ENCODE measurements around the gene HSPE1.
"Not testable (repeated sequence)": the region's sequence is repeated elsewhere in the genome, so short reads cannot be mapped to it uniquely, and the experiment has no call there.

Gene HSPE1

GRCh38 chr2:197499594-197500502 is at the start of gene HSPE1, which contains the start of gene HSPD1:
TSS of gene HSPE1 (plus strand) at chr2:197500379. CDS start at chr2:197500437, 58 bp downstream.
TSS of gene HSPD1 (minus strand) at chr2:197499840. CDS start at chr2:197498848, 992 bp downstream.
- DNase-seq, result peak; percentile 95

GRCh38 chr2:197450465-197450864 is 49.7 kb upstream of the HSPE1 start:
- peak; percentile 42 for DNase-seq

- not testable (repeated sequence) for DNase-seq
Observed at GRCh38 chr2:197450935-197451358, 49.2 kb upstream of the HSPE1 start.

- no peak for DNase-seq
Observed at GRCh38 chr2:197452754-197453122, 47.4 kb upstream of the HSPE1 start.

GRCh38 chr2:197453123-197453913 is 46.9 kb upstream of the HSPE1 start, which contains the start of gene COQ10B:
TSS of gene COQ10B (plus strand) at chr2:197453552. CDS start at chr2:197453561, 9 bp downstream.
- peak; percentile 92 for DNase-seq

GRCh38 chr2:197453914-197454398 is 46.2 kb upstream of the HSPE1 start:
- no peak for DNase-seq

- no peak for DNase-seq
Observed at GRCh38 chr2:197454923-197455322, 45.3 kb upstream of the HSPE1 start.

GRCh38 chr2:197455428-197455827 is 44.8 kb upstream of the HSPE1 start:
- no peak for DNase-seq

- no peak for DNase-seq
Observed at GRCh38 chr2:197460649-197461048, 39.5 kb upstream of the HSPE1 start.

GRCh38 chr2:197461057-197461456 is 39.1 kb upstream of the HSPE1 start:
- DNase-seq, result no peak

GRCh38 chr2:197464175-197464574 is 36.0 kb upstream of the HSPE1 start:
- DNase-seq, result no peak

- DNase-seq, result no peak
Observed at GRCh38 chr2:197472166-197472565, 28.0 kb upstream of the HSPE1 start.

GRCh38 chr2:197477797-197478196 is 22.4 kb upstream of the HSPE1 start:
- no peak for DNase-seq

- no peak for DNase-seq
Observed at GRCh38 chr2:197480165-197481036, 19.8 kb upstream of the HSPE1 start.

- DNase-seq, result not testable (repeated sequence)
Observed at GRCh38 chr2:197484248-197484647, 15.9 kb upstream of the HSPE1 start.

- DNase-seq, result no peak
Observed at GRCh38 chr2:197486175-197486574, 14.0 kb upstream of the HSPE1 start.

GRCh38 chr2:197487385-197487784 is 12.8 kb upstream of the HSPE1 start:
- DNase-seq, result no peak

- no peak for DNase-seq
Observed at GRCh38 chr2:197495433-197496134, 4.6 kb upstream of the HSPE1 start.

- DNase-seq, result no peak
Observed at GRCh38 chr2:197496695-197497094, 3.5 kb upstream of the HSPE1 start.

GRCh38 chr2:197497326-197497725 is 2.9 kb upstream of the HSPE1 start:
- no peak for DNase-seq

- DNase-seq, result no peak
Observed at GRCh38 chr2:197498235-197498936, 1.8 kb upstream of the HSPE1 start.

Data from NCI-H2029 treated with DMSO at 0.1 percent for 48 hours (cell line).